Measurements from ENCODE around the gene ARF1. TPM values are rescaled to one million over a fixed set of nuclear protein-coding genes. Genes with fewer than 3 reads are reported as not detected.

Gene ARF1
- total RNA-seq, 2 experiments from 2014 or later, result 163 to 322 TPM

DNA sequence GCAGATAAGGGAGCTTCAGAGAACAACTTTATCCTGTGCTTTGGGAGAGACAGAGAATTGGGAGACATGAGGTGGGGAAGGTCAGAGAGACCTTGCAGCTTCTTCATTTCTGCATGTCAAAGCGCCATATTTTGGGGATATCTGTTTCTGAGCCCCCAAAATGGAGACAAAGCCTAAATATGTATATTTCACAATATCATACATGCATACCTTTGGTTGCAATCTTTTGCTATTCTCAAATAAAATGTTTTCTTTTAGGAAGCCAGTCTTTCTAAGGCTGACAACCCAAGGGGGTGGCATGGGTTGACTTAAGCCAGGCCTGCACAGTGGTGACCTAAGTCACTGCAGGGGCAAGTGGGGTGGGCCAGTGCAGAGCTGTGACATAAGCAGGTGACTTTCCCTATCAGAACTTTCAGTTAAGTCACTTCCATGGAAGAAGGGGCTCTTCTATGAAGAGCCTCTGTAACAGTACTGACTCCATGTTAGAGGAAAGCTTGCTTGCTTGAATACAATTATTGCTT lies 40.5 kb downstream of the ARF1 start:
- Histone ChIP-seq H3K9me3 (ENCODE audit: low read length) (peaks cover 34% of the 10 kb centered on the region), H3K79me2 (ENCODE audit: insufficient read depth, low read depth, low read length) (no peaks in the 10 kb centered on the region), H3K4me1 (ENCODE audit: insufficient read depth, low read length, poor library complexity, severe bottlenecking) (peaks cover 8% of the 10 kb centered on the region), H4K20me1 (ENCODE audit: insufficient read depth, low read length) (no peaks in the 10 kb centered on the region), H3K4me3 (ENCODE audit: low read depth, low read length, poor library complexity, severe bottlenecking) (no peak overlapping the region), H3K4me2 (ENCODE audit: low read length) (no peak overlapping the region), H2AFZ (ENCODE audit: low read length) (no peak overlapping the region), H3K27ac (ENCODE audit: low read depth, low read length, poor library complexity, severe bottlenecking) (no peak overlapping the region), H3K9me2 (ENCODE audit: insufficient read depth, low read length) (no peaks in the 10 kb centered on the region), H3K36me3 (ENCODE audit: insufficient read depth, low read length) (no peaks in the 10 kb centered on the region)
- ChIA-PET CTCF (ENCODE audit: unreplicated experiment) (no interaction called here), POLR2A (interaction anchor here (2.2 kb wide), 1 partner anchor 10 kb away, joined by 7 read pairs; no protein-coding TSS in a partner anchor)
- intact Hi-C loops (cut with micrococcal nuclease; ENCODE audit: unreplicated experiment), result no loop called here
- TF ChIP-seq, protein P1, sequence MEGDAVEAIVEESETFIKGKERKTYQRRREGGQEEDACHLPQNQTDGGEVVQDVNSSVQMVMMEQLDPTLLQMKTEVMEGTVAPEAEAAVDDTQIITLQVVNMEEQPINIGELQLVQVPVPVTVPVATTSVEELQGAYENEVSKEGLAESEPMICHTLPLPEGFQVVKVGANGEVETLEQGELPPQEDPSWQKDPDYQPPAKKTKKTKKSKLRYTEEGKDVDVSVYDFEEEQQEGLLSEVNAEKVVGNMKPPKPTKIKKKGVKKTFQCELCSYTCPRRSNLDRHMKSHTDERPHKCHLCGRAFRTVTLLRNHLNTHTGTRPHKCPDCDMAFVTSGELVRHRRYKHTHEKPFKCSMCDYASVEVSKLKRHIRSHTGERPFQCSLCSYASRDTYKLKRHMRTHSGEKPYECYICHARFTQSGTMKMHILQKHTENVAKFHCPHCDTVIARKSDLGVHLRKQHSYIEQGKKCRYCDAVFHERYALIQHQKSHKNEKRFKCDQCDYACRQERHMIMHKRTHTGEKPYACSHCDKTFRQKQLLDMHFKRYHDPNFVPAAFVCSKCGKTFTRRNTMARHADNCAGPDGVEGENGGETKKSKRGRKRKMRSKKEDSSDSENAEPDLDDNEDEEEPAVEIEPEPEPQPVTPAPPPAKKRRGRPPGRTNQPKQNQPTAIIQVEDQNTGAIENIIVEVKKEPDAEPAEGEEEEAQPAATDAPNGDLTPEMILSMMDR (conservative IDR thresholded peaks at IDR 0.05; ENCODE audit: low read length), result no peak
- no peak for TF ChIP-seq EZH2phosphoT487 (IDR thresholded peaks at IDR 0.05; ENCODE audit: borderline replicate concordance, low read depth, low read length)
- BruUV-seq (replicated peaks), result no TSS peak
- DNase-seq (ENCODE audit: low spot score), result no peak

DNA sequence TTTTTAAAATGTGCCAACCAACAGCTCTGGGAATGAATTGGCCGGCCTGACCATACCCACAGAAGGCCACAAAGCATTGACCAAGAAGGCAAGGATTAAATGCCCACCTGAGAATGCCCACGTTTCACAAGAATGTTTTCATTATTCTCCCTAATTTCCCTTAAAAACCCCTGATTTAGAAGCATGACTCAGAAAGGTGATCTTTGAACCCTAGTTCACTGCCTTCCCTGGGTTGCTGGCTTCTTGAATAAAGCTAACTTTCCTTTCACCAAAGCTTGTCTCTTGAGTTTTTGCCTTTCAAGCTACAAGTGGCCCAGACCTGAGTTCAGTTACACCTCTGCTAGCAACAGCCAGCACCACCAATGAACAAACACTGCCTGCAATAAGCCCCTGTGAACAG lies 41.0 kb downstream of the ARF1 start:
- no peaks in the 10 kb centered on the region for H3K36me3 ChIP-seq (ENCODE audit: insufficient read depth, low read length)
- H3K4me3 ChIP-seq (ENCODE audit: low read depth, low read length, poor library complexity, severe bottlenecking), result no peak overlapping the region
- no peaks in the 10 kb centered on the region for H4K20me1 ChIP-seq (ENCODE audit: insufficient read depth, low read length)
- CTCF ChIA-PET (ENCODE audit: unreplicated experiment), result interaction anchor here (0.6 kb wide), 1 partner anchor 124 kb away, joined by 3 read pairs; no protein-coding TSS in a partner anchor
- no TSS peak for BruUV-seq (replicated peaks)
- no peaks in the 10 kb centered on the region for H3K79me2 ChIP-seq (ENCODE audit: insufficient read depth, low read depth, low read length)
- intact Hi-C loops (cut with micrococcal nuclease; ENCODE audit: unreplicated experiment), result no loop called here
- H3K4me1 ChIP-seq (ENCODE audit: insufficient read depth, low read length, poor library complexity, severe bottlenecking), result peaks cover 8% of the 10 kb centered on the region
- TF ChIP-seq, protein P1 (conservative IDR thresholded peaks at IDR 0.05; ENCODE audit: low read length), result no peak
- TF ChIP-seq EZH2phosphoT487 (IDR thresholded peaks at IDR 0.05; ENCODE audit: borderline replicate concordance, low read depth, low read length), result no peak
- no peaks in the 10 kb centered on the region for H3K9me2 ChIP-seq (ENCODE audit: insufficient read depth, low read length)
- POLR2A ChIA-PET, result interaction anchor here (2.2 kb wide), 1 partner anchor 11 kb away, joined by 7 read pairs; no protein-coding TSS in a partner anchor
- H3K4me2 ChIP-seq (ENCODE audit: low read length), result no peak overlapping the region
- no peak overlapping the region for H3K27ac ChIP-seq (ENCODE audit: low read depth, low read length, poor library complexity, severe bottlenecking)
- peaks cover 29% of the 10 kb centered on the region for H3K9me3 ChIP-seq (ENCODE audit: low read length)
- no peak overlapping the region for H2AFZ ChIP-seq (ENCODE audit: low read length)
- DNase-seq (ENCODE audit: low spot score), result no peak

DNA sequence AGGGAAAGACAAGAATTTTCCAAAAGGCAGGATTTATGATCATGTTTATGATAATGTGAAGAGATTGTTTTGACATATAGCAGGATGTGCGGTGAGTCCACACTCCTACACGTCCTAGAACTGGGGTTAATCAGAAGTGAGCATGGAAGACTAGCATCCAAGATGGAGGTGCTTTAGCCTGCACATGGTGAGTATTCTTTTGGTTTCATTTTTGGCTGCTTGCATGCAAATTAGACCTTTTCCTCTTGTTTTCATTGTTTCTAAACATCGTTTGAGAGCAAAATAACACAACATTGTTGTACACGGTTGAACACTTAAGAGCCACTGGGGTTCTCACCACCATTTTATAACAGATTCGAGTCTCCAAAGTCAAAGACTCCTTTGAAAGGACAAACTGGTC lies 42.7 kb downstream of the ARF1 start:
- DNase-seq (ENCODE audit: low spot score), result no peak
- Histone ChIP-seq H3K36me3 (ENCODE audit: insufficient read depth, low read length) (no peaks in the 10 kb centered on the region), H3K79me2 (ENCODE audit: insufficient read depth, low read depth, low read length) (no peaks in the 10 kb centered on the region), H2AFZ (ENCODE audit: low read length) (peak overlapping the region; percentile 17; the same call in 1 of the 2 replicates), H3K9me2 (ENCODE audit: insufficient read depth, low read length) (no peaks in the 10 kb centered on the region), H3K4me2 (ENCODE audit: low read length) (no peak overlapping the region), H3K27ac (ENCODE audit: low read depth, low read length, poor library complexity, severe bottlenecking) (no peak overlapping the region), H3K4me1 (ENCODE audit: insufficient read depth, low read length, poor library complexity, severe bottlenecking) (peaks cover 8% of the 10 kb centered on the region), H3K9me3 (ENCODE audit: low read length) (peaks cover 18% of the 10 kb centered on the region; the same call in 1 of the 2 replicates), H4K20me1 (ENCODE audit: insufficient read depth, low read length) (no peaks in the 10 kb centered on the region), H3K4me3 (ENCODE audit: low read depth, low read length, poor library complexity, severe bottlenecking) (no peak overlapping the region)
- ChIA-PET CTCF (ENCODE audit: unreplicated experiment) (interaction anchor here (0.6 to 1.2 kb wide), 2 partner anchors 23 to 42 kb away, joined by 3 read pairs; no protein-coding TSS in a partner anchor), POLR2A (interaction anchor here (0.5 to 1.2 kb wide), 7 partner anchors 9 to 1944 kb away, joined by 3 read pairs; partner anchors contain the start of gene TRIM11)
- BruUV-seq (replicated peaks), result no TSS peak
- no peak for TF ChIP-seq EZH2phosphoT487 (IDR thresholded peaks at IDR 0.05; ENCODE audit: borderline replicate concordance, low read depth, low read length)
- TF ChIP-seq, protein P1 (conservative IDR thresholded peaks at IDR 0.05; ENCODE audit: low read length), result no peak
- intact Hi-C loops (cut with micrococcal nuclease; ENCODE audit: unreplicated experiment), result no loop called here

Measured in OCI-LY7 (cell line).